RWPE2 (cell line): Measurements from ENCODE around the gene ZNF169.

Source experiments
- ATAC-seq: fragments of 200-7000 bp; cut with Tn5 transposase; 3 replicates; pipeline ENCODE4 v1.9.1; 2021; ENCODE audit warnings: low read depth
- DNase-seq: peaks from one replicate; pipeline ENCODE4 v3.0.0-alpha.2; 2020; ENCODE audit warnings: low spot score
- H3K27ac ChIP-seq: fragments of 450-650 bp; 2 replicates; pipeline ENCODE4 v1.5.1; 2017; ENCODE audit warnings: mild to moderate bottlenecking; ENCODE audit not compliant: poor library complexity, severe bottlenecking
- H3K27me3 ChIP-seq: fragments of 250-450 bp; sonication (Bioruptor Pico); 2 replicates; pipeline ENCODE4 v1.5.1; 2021; ENCODE audit warnings: mild to moderate bottlenecking, moderate library complexity; ENCODE audit not compliant: insufficient read depth, poor library complexity, severe bottlenecking
- H3K36me3 ChIP-seq: fragments of 250-450 bp; sonication (Bioruptor Pico); 2 replicates; pipeline ENCODE4 v1.5.1; 2020; ENCODE audit warnings: low read depth, mild to moderate bottlenecking, moderate library complexity
- H3K4me1 ChIP-seq: fragments of 250-450 bp; sonication (Bioruptor Pico); 2 replicates; pipeline ENCODE4 v1.5.1; 2021; ENCODE audit warnings: mild to moderate bottlenecking, moderate library complexity; ENCODE audit not compliant: insufficient read depth, poor library complexity, severe bottlenecking
- H3K4me3 ChIP-seq: fragments of 250-450 bp; sonication (Bioruptor Pico); 2 replicates; pipeline ENCODE4 v1.5.1; 2021; ENCODE audit warnings: mild to moderate bottlenecking, moderate library complexity; ENCODE audit not compliant: severe bottlenecking
- H3K9me3 ChIP-seq: fragments of 250-450 bp; sonication (Bioruptor Pico); 2 replicates; pipeline ENCODE4 v1.5.1; 2021; ENCODE audit warnings: mild to moderate bottlenecking, moderate library complexity; ENCODE audit not compliant: severe bottlenecking
- CTCF ChIP-seq: fragments of 450-650 bp; IDR thresholded peaks from one replicate; pipeline ENCODE4 v1.5.1; 2017; ENCODE audit warnings: mild to moderate bottlenecking, moderate library complexity; ENCODE audit not compliant: poor library complexity, severe bottlenecking

ZNF169 gene

GRCh38 chr9:94286116-94286515 lies 27.0 kb downstream of the ZNF169 start:
- TF ChIP-seq CTCF = no peak
- Histone ChIP-seq H3K9me3 (no peaks in the 10 kb centered on the region), H3K4me1 (no peaks in the 10 kb centered on the region), H3K4me3 (no peak overlapping the region), H3K27me3 (no peaks in the 10 kb centered on the region), H3K27ac (no peak overlapping the region), H3K36me3 (peaks cover 12% of the 10 kb centered on the region)
- ATAC-seq (no peak), DNase-seq (no peak)

- H3K27me3 ChIP-seq = no peaks in the 10 kb centered on the region
- no peak overlapping the region for H3K4me3 ChIP-seq
- H3K27ac ChIP-seq = no peak overlapping the region
- H3K36me3 ChIP-seq = peaks cover 12% of the 10 kb centered on the region
- DNase-seq = no peak
- no peaks in the 10 kb centered on the region for H3K9me3 ChIP-seq
- ATAC-seq = no peak
- H3K4me1 ChIP-seq = no peaks in the 10 kb centered on the region
- no peak for TF ChIP-seq CTCF
Observed at GRCh38 chr9:94287877-94288513, 28.9 kb downstream of the ZNF169 start.

GRCh38 chr9:94289691-94290090 lies 30.6 kb downstream of the ZNF169 start:
- Histone ChIP-seq H3K9me3 (no peaks in the 10 kb centered on the region), H3K4me3 (no peak overlapping the region), H3K36me3 (peaks cover 12% of the 10 kb centered on the region), H3K27ac (no peak overlapping the region), H3K27me3 (no peaks in the 10 kb centered on the region), H3K4me1 (no peaks in the 10 kb centered on the region)
- DNase-seq = no peak
- no peak for TF ChIP-seq CTCF
- no peak for ATAC-seq

- Histone ChIP-seq H3K36me3 (peaks cover 7% of the 10 kb centered on the region), H3K4me1 (no peaks in the 10 kb centered on the region), H3K27me3 (no peaks in the 10 kb centered on the region), H3K4me3 (no peak overlapping the region), H3K9me3 (no peaks in the 10 kb centered on the region), H3K27ac (no peak overlapping the region)
- DNase-seq (no peak), ATAC-seq (no peak)
- TF ChIP-seq CTCF = no peak
Observed at GRCh38 chr9:94298949-94299599, 40.0 kb downstream of the ZNF169 start.
